CD8-positive, alpha-beta memory T cell (primary cell): Measurements from ENCODE around the gene SEMA4D. TPM values are rescaled to one million over a fixed set of nuclear protein-coding genes. Genes with fewer than 3 reads are reported as not detected.

Source experiments
- CTCF ChIA-PET: fragments of 350-600 bp; sonication (Branson Sonifier 250); formaldehyde crosslinking; loops from one replicate; lab custom pipeline; 2021; ENCODE audit warnings: antibody characterized with exemption; lab: Charles Lee
- POLR2A ChIA-PET: fragments of 350-600 bp; sonication (Branson Sonifier 250); formaldehyde crosslinking; loops from one replicate; lab custom pipeline; 2021; ENCODE audit warnings: antibody characterized with exemption; lab: Charles Lee
- DNase-seq, 5 donors: peaks; one replicate each; pipeline versions ENCODE4 v3.0.0 to v3.0.0-alpha.2; 2020 to 2022; ENCODE audit warnings: mixed read lengths in 1 of 5
- H3K27ac ChIP-seq: one replicate; pipeline ENCODE4 v1.7.0; 2013; ENCODE audit warnings: low read depth, mild to moderate bottlenecking, low read length, moderate library complexity
- H3K27me3 ChIP-seq: 2 replicates; pipeline ENCODE4 v1.7.0; 2013; ENCODE audit warnings: low read length, mild to moderate bottlenecking; ENCODE audit not compliant: insufficient read depth, poor library complexity, severe bottlenecking
- H3K36me3 ChIP-seq: 2 replicates; pipeline ENCODE4 v1.7.0; 2013; ENCODE audit warnings: mild to moderate bottlenecking, low read length, moderate library complexity; ENCODE audit not compliant: insufficient read depth
- H3K4me1 ChIP-seq: 2 replicates; pipeline ENCODE4 v1.7.0; 2013; ENCODE audit warnings: mild to moderate bottlenecking, low read length, moderate library complexity; ENCODE audit not compliant: insufficient read depth
- H3K4me3 ChIP-seq: 2 replicates; pipeline ENCODE4 v1.7.0; 2013; ENCODE audit warnings: mild to moderate bottlenecking, low read length
- H3K9me3 ChIP-seq: 2 replicates; pipeline ENCODE4 v1.7.0; 2013; ENCODE audit warnings: mild to moderate bottlenecking, low read length
- H3K27ac Mint-ChIP-seq, 8 donors: one replicate each; pipeline ENCODE4 v1.8.0; 2020 to 2021; ENCODE audit warnings: mixed read lengths in 8 of 8, mild to moderate bottlenecking in 6 of 8, inconsistent platforms in 3 of 8, moderate library complexity in 3 of 8
- H3K27me3 Mint-ChIP-seq, 2 donors: one replicate each; pipeline ENCODE4 v1.8.0; 2020 to 2021; ENCODE audit warnings: mixed read lengths in 2 of 2, mild to moderate bottlenecking in 1 of 2, moderate library complexity in 1 of 2
- H3K36me3 Mint-ChIP-seq, 3 donors: one replicate each; pipeline ENCODE4 v1.8.0; 2020 to 2021; ENCODE audit warnings: mixed read lengths in 3 of 3, inconsistent platforms in 1 of 3, mild to moderate bottlenecking in 1 of 3
- H3K4me1 Mint-ChIP-seq, 3 donors: one replicate each; pipeline ENCODE4 v1.8.0; 2020 to 2021; ENCODE audit warnings: mixed read lengths in 3 of 3, inconsistent platforms in 1 of 3, mild to moderate bottlenecking in 1 of 3
- H3K4me3 Mint-ChIP-seq, 7 donors: one replicate each; pipeline ENCODE4 v1.8.0; 2020 to 2021; ENCODE audit warnings: mixed read lengths in 7 of 7, mild to moderate bottlenecking in 6 of 7, moderate library complexity in 4 of 7, inconsistent platforms in 2 of 7
- H3K9me3 Mint-ChIP-seq, 5 donors: one replicate each; pipeline ENCODE4 v1.8.0; 2020 to 2022; ENCODE audit warnings: mixed read lengths in 5 of 5, mild to moderate bottlenecking in 3 of 5, moderate library complexity in 2 of 5, inconsistent platforms in 1 of 5
- polyA plus RNA-seq: library from polyadenylated mRNA; unstranded; fragments of 300-500 nt; fragmentation: Illumina TruSeq; gene quantifications from one replicate; pipeline ENCODE4 v1.2.3, GENCODE V29; 2021
- total RNA-seq, 2 experiments: library from RNA; stranded (reverse); gene quantifications; one replicate each; pipeline ENCODE4 v1.2.3, GENCODE V29; 2021

The SEMA4D gene
- total and polyA plus RNA-seq, 3 experiments from 2014 or later: 227 to 243 (median 238) TPM

GRCh38 chr9:89359751-89360261, 138.1 kb downstream of the SEMA4D start:
- DNase-seq: no peak
- H3K27me3 Mint-ChIP-seq: no peaks in the 10 kb centered on the region
- Histone ChIP-seq H3K9me3 (no peaks in the 10 kb centered on the region), H3K4me3 (no peak overlapping the region), H3K36me3 (peaks cover 81% of the 10 kb centered on the region), H3K4me1 (no peaks in the 10 kb centered on the region), H3K27ac (no peak overlapping the region), H3K27me3 (no peaks in the 10 kb centered on the region)
- no peak overlapping the region for H3K4me3 Mint-ChIP-seq
- peaks cover 3 to 32% (median 5%) of the 10 kb centered on the region in 3 donors for H3K4me1 Mint-ChIP-seq
- peaks cover 0 to 87% (median 25%) of the 10 kb centered on the region in 3 donors for H3K36me3 Mint-ChIP-seq
- peak overlapping the region in 6 of 8 donors; percentile 20 to 70 (median 51) for H3K27ac Mint-ChIP-seq
- ChIA-PET POLR2A (no interaction called here), CTCF (interaction anchor here (1.1 to 1.2 kb wide), 2 partner anchors 11 to 189 kb away, joined by 3 read pairs; no protein-coding TSS in a partner anchor)
- no peaks in the 10 kb centered on the region for H3K9me3 Mint-ChIP-seq

- Mint-ChIP-seq H3K36me3 (peaks cover 0 to 93% (median 30%) of the 10 kb centered on the region in 3 donors), H3K27ac (peak overlapping the region in 5 of 8 donors; percentile 42 to 79 (median 52)), H3K4me1 (peaks cover 3 to 31% (median 5%) of the 10 kb centered on the region in 3 donors), H3K9me3 (no peaks in the 10 kb centered on the region), H3K4me3 (no peak overlapping the region), H3K27me3 (no peaks in the 10 kb centered on the region)
- Histone ChIP-seq H3K27me3 (no peaks in the 10 kb centered on the region), H3K36me3 (peaks cover 83% of the 10 kb centered on the region), H3K4me3 (no peak overlapping the region), H3K9me3 (no peaks in the 10 kb centered on the region), H3K27ac (no peak overlapping the region), H3K4me1 (no peaks in the 10 kb centered on the region)
- ChIA-PET POLR2A (no interaction called here), CTCF (interaction anchor here (0.7 to 1.2 kb wide), 3 partner anchors 11 to 189 kb away, joined by 3 read pairs; no protein-coding TSS in a partner anchor)
- no peak for DNase-seq
These were observed 138.9 kb downstream of the SEMA4D start for GRCh38 chr9:89358985-89359384.

- ChIA-PET POLR2A (no interaction called here), CTCF (interaction anchor here (0.7 to 1.2 kb wide), 3 partner anchors 11 to 190 kb away, joined by 3 read pairs; no protein-coding TSS in a partner anchor)
- Mint-ChIP-seq H3K27ac (peak overlapping the region in 6 of 8 donors; percentile 42 to 79 (median 54)), H3K27me3 (no peaks in the 10 kb centered on the region), H3K4me3 (no peak overlapping the region), H3K4me1 (peaks cover 7 to 36% (median 8%) of the 10 kb centered on the region in 3 donors), H3K9me3 (no peaks in the 10 kb centered on the region), H3K36me3 (peaks cover 0 to 95% (median 33%) of the 10 kb centered on the region in 3 donors)
- Histone ChIP-seq H3K27ac (no peak overlapping the region), H3K36me3 (peaks cover 81% of the 10 kb centered on the region), H3K27me3 (no peaks in the 10 kb centered on the region), H3K9me3 (no peaks in the 10 kb centered on the region), H3K4me1 (no peaks in the 10 kb centered on the region), H3K4me3 (no peak overlapping the region)
- DNase-seq: no peak
These were observed 139.5 kb downstream of the SEMA4D start for GRCh38 chr9:89358376-89358916.

- no peaks in the 10 kb centered on the region for H3K27me3 ChIP-seq
- H3K36me3 ChIP-seq: peaks cover 81% of the 10 kb centered on the region
- H3K4me3 ChIP-seq: no peak overlapping the region
- Mint-ChIP-seq H3K4me3 (peak overlapping the region in 1 of 7 donors; percentile 41), H3K9me3 (no peaks in the 10 kb centered on the region), H3K4me1 (peaks cover 10 to 43% (median 13%) of the 10 kb centered on the region in 3 donors), H3K27ac (peak overlapping the region in 6 of 8 donors; percentile 51 to 89 (median 66)), H3K27me3 (no peaks in the 10 kb centered on the region), H3K36me3 (peaks cover 0 to 100% (median 33%) of the 10 kb centered on the region in 3 donors)
- ChIA-PET CTCF (interaction anchor here (1.0 to 1.2 kb wide), 2 partner anchors 10 to 22 kb away, joined by 3 read pairs; no protein-coding TSS in a partner anchor), POLR2A (no interaction called here)
- H3K9me3 ChIP-seq: no peaks in the 10 kb centered on the region
- peaks cover 7% of the 10 kb centered on the region for H3K4me1 ChIP-seq
- no peak for DNase-seq
- H3K27ac ChIP-seq: no peak overlapping the region
These were observed 140.3 kb downstream of the SEMA4D start for GRCh38 chr9:89357331-89358197.

- no peak for DNase-seq
- POLR2A ChIA-PET: no interaction called here
- Mint-ChIP-seq H3K4me1 (peaks cover 18 to 50% (median 21%) of the 10 kb centered on the region in 3 donors), H3K9me3 (no peaks in the 10 kb centered on the region), H3K27me3 (no peaks in the 10 kb centered on the region), H3K4me3 (no peak overlapping the region), H3K36me3 (peaks cover 0 to 100% (median 35%) of the 10 kb centered on the region in 3 donors), H3K27ac (peak overlapping the region in 5 of 8 donors; percentile 14 to 79 (median 29))
- H3K27me3 ChIP-seq: no peaks in the 10 kb centered on the region
- no peak overlapping the region for H3K27ac ChIP-seq
- H3K9me3 ChIP-seq: no peaks in the 10 kb centered on the region
- H3K4me3 ChIP-seq: no peak overlapping the region
- H3K4me1 ChIP-seq: peaks cover 15% of the 10 kb centered on the region
- peaks cover 79% of the 10 kb centered on the region for H3K36me3 ChIP-seq
- CTCF ChIA-PET: no interaction called here
These were observed 141.1 kb downstream of the SEMA4D start for GRCh38 chr9:89356782-89357181.

GRCh38 chr9:89354471-89354870, 143.4 kb downstream of the SEMA4D start:
- CTCF ChIA-PET: interaction anchor here (1.1 kb wide), 1 partner anchor 194 kb away, joined by 3 read pairs; no protein-coding TSS in a partner anchor
- Mint-ChIP-seq H3K9me3 (no peaks in the 10 kb centered on the region), H3K36me3 (peaks cover 0 to 100% (median 28%) of the 10 kb centered on the region in 3 donors), H3K27ac (peak overlapping the region in 5 of 8 donors; percentile 17 to 79 (median 54)), H3K4me1 (peaks cover 24 to 58% (median 29%) of the 10 kb centered on the region in 3 donors), H3K4me3 (peak overlapping the region in 1 of 7 donors; percentile 15), H3K27me3 (no peaks in the 10 kb centered on the region)
- H3K4me3 ChIP-seq: no peak overlapping the region
- H3K36me3 ChIP-seq: peaks cover 77% of the 10 kb centered on the region
- DNase-seq: no peak
- H3K27me3 ChIP-seq: no peaks in the 10 kb centered on the region
- H3K9me3 ChIP-seq: no peaks in the 10 kb centered on the region
- peaks cover 21% of the 10 kb centered on the region for H3K4me1 ChIP-seq
- no peak overlapping the region for H3K27ac ChIP-seq
- POLR2A ChIA-PET: no interaction called here

GRCh38 chr9:89353989-89354388, 143.9 kb downstream of the SEMA4D start:
- Mint-ChIP-seq H3K9me3 (no peaks in the 10 kb centered on the region), H3K36me3 (peaks cover 2 to 100% (median 29%) of the 10 kb centered on the region in 3 donors), H3K4me3 (peak overlapping the region in 1 of 7 donors; percentile 15), H3K27ac (peak overlapping the region in 3 of 8 donors; percentile 30 to 91 (median 43)), H3K27me3 (no peaks in the 10 kb centered on the region), H3K4me1 (peaks cover 24 to 58% (median 29%) of the 10 kb centered on the region in 3 donors)
- H3K36me3 ChIP-seq: peaks cover 76% of the 10 kb centered on the region
- DNase-seq: no peak
- CTCF ChIA-PET: interaction anchor here (1.1 kb wide), 1 partner anchor 194 kb away, joined by 3 read pairs; no protein-coding TSS in a partner anchor
- H3K4me1 ChIP-seq: peaks cover 21% of the 10 kb centered on the region
- H3K27me3 ChIP-seq: no peaks in the 10 kb centered on the region
- H3K4me3 ChIP-seq: no peak overlapping the region
- no peaks in the 10 kb centered on the region for H3K9me3 ChIP-seq
- POLR2A ChIA-PET: no interaction called here
- no peak overlapping the region for H3K27ac ChIP-seq
